Measurements from ENCODE around the gene TARS2. TPM values are rescaled to one million over a fixed set of nuclear protein-coding genes. Genes with fewer than 3 reads are reported as not detected.

The TARS2 gene
- total RNA-seq, 1 donor from 2014 or later, result 23.2 TPM

DNA sequence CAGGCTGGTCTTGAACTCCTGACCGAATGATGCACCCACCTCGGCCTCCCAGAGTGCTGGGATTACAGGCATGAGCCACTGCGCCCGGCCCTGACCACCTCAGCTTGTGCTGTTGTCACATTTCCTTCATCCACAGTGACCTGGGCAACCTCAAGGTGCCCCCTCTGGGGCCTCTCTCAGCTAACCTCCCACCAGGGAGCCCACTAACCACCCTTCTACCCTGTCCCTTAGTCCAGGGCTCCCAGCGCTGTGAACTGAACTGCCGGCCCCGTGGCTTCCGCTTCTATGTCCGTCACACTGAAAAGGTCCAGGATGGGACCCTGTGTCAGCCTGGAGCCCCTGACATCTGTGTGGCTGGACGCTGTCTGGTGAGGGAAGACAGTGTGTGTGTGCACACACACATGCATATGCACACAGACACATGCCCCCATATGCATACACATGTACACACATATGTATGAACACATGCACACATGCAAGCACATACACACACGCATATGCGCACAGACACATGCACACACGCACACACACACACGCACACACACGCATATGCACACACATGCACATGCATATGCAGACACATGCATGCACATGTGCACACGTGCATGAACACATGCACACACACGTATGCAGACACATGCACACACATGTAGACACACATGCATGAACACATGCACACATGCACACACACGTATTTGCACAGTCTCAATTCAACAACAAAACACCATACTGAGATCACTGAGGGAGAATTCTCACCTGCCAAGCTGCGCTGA lies 68.2 kb downstream of the TARS2 start:
- DNase-seq (ENCODE audit: extremely low spot score, unreplicated experiment), result no peak

GRCh38 chr1:150555971-150556865 lies 69.0 kb downstream of the TARS2 start:
- TF ChIP-seq CTCF (IDR thresholded peaks at IDR 0.05), result no peak
- DNase-seq (ENCODE audit: extremely low spot score, unreplicated experiment), result peak; percentile 82
- H3K27me3 Mint-ChIP-seq (ENCODE audit: unreplicated experiment), result no peaks in the 10 kb centered on the region
- H3K36me3 Mint-ChIP-seq (ENCODE audit: unreplicated experiment), result peaks cover 2% of the 10 kb centered on the region
- H3K4me1 Mint-ChIP-seq (ENCODE audit: unreplicated experiment), result peaks cover 32% of the 10 kb centered on the region
- no peak overlapping the region for H3K27ac Mint-ChIP-seq (ENCODE audit: unreplicated experiment)
- H3K9me3 Mint-ChIP-seq (ENCODE audit: unreplicated experiment), result no peaks in the 10 kb centered on the region
- H3K4me3 Mint-ChIP-seq (ENCODE audit: unreplicated experiment), result no peak overlapping the region

More for the DNA sequence above, 68.2 kb downstream of the TARS2 start:
- Mint-ChIP-seq H3K9me3 (ENCODE audit: unreplicated experiment) (no peaks in the 10 kb centered on the region), H3K36me3 (ENCODE audit: unreplicated experiment) (peaks cover 2% of the 10 kb centered on the region), H3K4me3 (ENCODE audit: unreplicated experiment) (no peak overlapping the region), H3K27me3 (ENCODE audit: unreplicated experiment) (no peaks in the 10 kb centered on the region), H3K4me1 (ENCODE audit: unreplicated experiment) (peaks cover 27% of the 10 kb centered on the region), H3K27ac (ENCODE audit: unreplicated experiment) (no peak overlapping the region)
- TF ChIP-seq CTCF (IDR thresholded peaks at IDR 0.05), result no peak

- peak; percentile 84 for DNase-seq (ENCODE audit: extremely low spot score, unreplicated experiment)
- peaks cover 2% of the 10 kb centered on the region for H3K36me3 Mint-ChIP-seq (ENCODE audit: unreplicated experiment)
- no peak overlapping the region for H3K4me3 Mint-ChIP-seq (ENCODE audit: unreplicated experiment)
- TF ChIP-seq CTCF (IDR thresholded peaks at IDR 0.05), result no peak
- H3K27me3 Mint-ChIP-seq (ENCODE audit: unreplicated experiment), result no peaks in the 10 kb centered on the region
- H3K27ac Mint-ChIP-seq (ENCODE audit: unreplicated experiment), result no peak overlapping the region
- H3K4me1 Mint-ChIP-seq (ENCODE audit: unreplicated experiment), result peaks cover 31% of the 10 kb centered on the region
- no peaks in the 10 kb centered on the region for H3K9me3 Mint-ChIP-seq (ENCODE audit: unreplicated experiment)
These were observed 69.9 kb downstream of the TARS2 start for GRCh38 chr1:150557065-150557600.

Small RNA genes lying within 50 kb of the gene (microRNA-seq; reads per million reads assigned to microRNA genes)
- gene MIR4257 (ENCODE audit: unreplicated experiment), result not detected
- gene MIR6878 (ENCODE audit: unreplicated experiment), result not detected

Other genes with a start within 250 kb of the TARS2 start
- not detected in 2 replicates for gene CA14, start 229.6 kb upstream of the TARS2 start, total RNA-seq
- gene APH1A, start 218.4 kb upstream of the TARS2 start, total RNA-seq, result 138 and 147 TPM in 2 replicates
- gene C1orf54, start 214.6 kb upstream of the TARS2 start, total RNA-seq, result 49.9 and 55.6 TPM in 2 replicates
- 3.4 and 5.3 TPM in 2 replicates for gene CIART, start 204.9 kb upstream of the TARS2 start, total RNA-seq
- 76.0 and 81.5 TPM in 2 replicates for gene MRPS21, start 193.6 kb upstream of the TARS2 start, total RNA-seq
- 55.0 and 55.2 TPM in 2 replicates for gene PRPF3, start 165.9 kb upstream of the TARS2 start, total RNA-seq
- gene RPRD2, start 123.3 kb upstream of the TARS2 start, total RNA-seq, result 29.9 and 31.7 TPM in 2 replicates
- 17.4 and 19.8 TPM in 2 replicates for gene ECM1, start 20.7 kb downstream of the TARS2 start, total RNA-seq
- gene FALEC, start 28.3 kb downstream of the TARS2 start, total RNA-seq, result not detected in 2 replicates
- gene ADAMTSL4, start 62.0 kb downstream of the TARS2 start, total RNA-seq, result 2.3 and 2.6 TPM in 2 replicates
- 275 and 296 TPM in 2 replicates for gene MCL1, start 92.2 kb downstream of the TARS2 start, total RNA-seq
- 111 and 116 TPM in 2 replicates for gene ENSA, start 142.2 kb downstream of the TARS2 start, total RNA-seq
- gene GOLPH3L, start 209.7 kb downstream of the TARS2 start, total RNA-seq, result 26.6 and 27.4 TPM in 2 replicates
- not detected in 2 replicates for gene HORMAD1, start 233.5 kb downstream of the TARS2 start, total RNA-seq

All from osteocyte (in vitro differentiated cells).